GM12801 (cell line): ENCODE measurements around the gene GALNTL6.

Experiments used
- TF ChIP-seq, protein P1 (sequence below): IDR thresholded peaks from one replicate; pipeline ENCODE4 v1.5.1; 2011; ENCODE audit warnings: control low read depth; ENCODE audit not compliant: insufficient read length; ENCODE audit errors: extremely low read depth

GALNTL6 gene

DNA sequence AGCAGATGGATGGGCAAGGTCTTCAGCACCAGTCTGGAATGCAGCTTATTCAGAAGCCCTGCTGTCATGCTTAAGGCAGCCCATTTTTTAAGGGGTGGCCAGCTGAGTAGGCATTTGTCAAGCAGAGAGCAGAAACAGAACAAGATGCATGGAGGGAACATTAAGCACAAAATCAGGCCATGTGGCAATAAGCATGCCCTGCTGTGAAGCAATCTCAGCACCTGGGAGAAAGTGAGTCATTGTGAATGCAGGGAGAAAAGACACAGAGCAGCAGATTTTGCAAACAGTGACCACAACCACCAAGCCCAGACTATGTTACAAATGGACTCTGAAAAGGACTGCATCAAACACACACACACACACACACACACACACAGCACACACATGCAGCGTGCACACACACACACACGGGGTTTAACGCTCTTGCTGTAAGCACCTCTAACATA is 1261.3 kb downstream of the GALNTL6 start:
- TF ChIP-seq, protein P1, sequence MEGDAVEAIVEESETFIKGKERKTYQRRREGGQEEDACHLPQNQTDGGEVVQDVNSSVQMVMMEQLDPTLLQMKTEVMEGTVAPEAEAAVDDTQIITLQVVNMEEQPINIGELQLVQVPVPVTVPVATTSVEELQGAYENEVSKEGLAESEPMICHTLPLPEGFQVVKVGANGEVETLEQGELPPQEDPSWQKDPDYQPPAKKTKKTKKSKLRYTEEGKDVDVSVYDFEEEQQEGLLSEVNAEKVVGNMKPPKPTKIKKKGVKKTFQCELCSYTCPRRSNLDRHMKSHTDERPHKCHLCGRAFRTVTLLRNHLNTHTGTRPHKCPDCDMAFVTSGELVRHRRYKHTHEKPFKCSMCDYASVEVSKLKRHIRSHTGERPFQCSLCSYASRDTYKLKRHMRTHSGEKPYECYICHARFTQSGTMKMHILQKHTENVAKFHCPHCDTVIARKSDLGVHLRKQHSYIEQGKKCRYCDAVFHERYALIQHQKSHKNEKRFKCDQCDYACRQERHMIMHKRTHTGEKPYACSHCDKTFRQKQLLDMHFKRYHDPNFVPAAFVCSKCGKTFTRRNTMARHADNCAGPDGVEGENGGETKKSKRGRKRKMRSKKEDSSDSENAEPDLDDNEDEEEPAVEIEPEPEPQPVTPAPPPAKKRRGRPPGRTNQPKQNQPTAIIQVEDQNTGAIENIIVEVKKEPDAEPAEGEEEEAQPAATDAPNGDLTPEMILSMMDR, result no peak

DNA sequence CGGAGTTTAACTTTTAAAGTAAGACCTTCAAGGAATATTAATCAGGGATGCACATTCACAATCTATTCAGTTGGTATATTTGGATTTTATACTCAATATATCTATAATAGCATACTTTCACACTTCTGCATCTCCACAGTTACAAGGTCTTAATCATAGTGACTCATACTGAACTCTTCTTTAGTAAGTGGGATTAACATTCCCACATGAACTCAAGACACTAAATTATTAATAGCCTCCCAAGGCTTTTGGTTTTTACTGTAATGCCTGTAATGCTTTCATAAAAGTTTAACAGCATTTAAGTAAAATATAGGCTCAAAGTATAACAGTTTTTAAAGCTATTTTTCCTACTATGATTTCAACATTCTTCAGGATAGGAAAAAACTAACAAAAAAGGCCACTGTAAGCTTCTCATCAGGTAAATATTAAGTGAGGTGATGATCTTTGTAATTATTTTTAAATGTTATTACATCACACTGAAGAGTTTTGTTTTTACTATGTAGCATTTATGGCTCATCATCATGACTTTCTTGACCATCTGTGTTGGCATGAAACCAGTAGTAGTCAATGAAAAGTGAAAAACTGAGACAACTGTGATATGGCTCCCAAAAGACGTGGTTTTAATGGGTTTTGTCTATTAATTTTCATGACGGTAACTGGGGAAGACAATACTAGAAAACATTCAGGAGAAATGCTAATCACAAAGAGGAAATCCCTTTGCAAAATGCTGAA is 1263.9 kb downstream of the GALNTL6 start:
- TF ChIP-seq, protein P1, result no peak

DNA sequence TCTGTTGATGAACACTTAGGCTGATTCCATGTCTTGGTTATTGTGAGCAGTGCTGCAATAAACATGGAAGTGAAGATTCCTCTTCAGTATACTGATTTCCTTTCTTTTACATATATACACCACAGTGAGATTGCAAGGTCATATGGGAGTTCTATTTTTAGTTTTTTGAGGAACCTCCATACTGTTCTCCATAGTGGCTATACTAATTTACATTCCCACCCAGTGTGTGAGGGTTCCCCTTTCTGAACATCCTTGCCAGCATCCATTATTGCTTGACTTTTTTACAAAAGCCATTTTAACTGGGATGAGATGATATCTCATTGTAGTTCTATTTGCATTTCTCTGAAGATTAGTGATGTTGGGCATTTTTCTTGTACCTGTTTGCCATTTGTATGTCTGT is 1274.9 kb downstream of the GALNTL6 start:
- TF ChIP-seq, protein P1, result no peak
